CD4-positive, alpha-beta T cell treated with Interleukin-10 for 1 hour (primary cell): ENCODE measurements around the gene RAB37.
A peak's percentile ranks its signal among the peaks of the same experiment; 100 is the strongest.

Experiments used
- DNase-seq: peaks from one replicate; pipeline ENCODE4 v3.0.0-alpha.2; 2020

Gene RAB37

GRCh38 chr17:74764751-74765286, 27.8 kb downstream of the RAB37 start:
- DNase-seq, result no peak

GRCh38 chr17:74766413-74766812, 29.4 kb downstream of the RAB37 start:
- DNase-seq, result no peak

- DNase-seq, result no peak
These were observed 30.1 kb downstream of the RAB37 start for GRCh38 chr17:74767111-74767516.

GRCh38 chr17:74768069-74768762, 31.2 kb downstream of the RAB37 start:
- DNase-seq, result no peak

GRCh38 chr17:74768763-74769114, 31.7 kb downstream of the RAB37 start:
- no peak for DNase-seq

GRCh38 chr17:74769266-74769855, 32.3 kb downstream of the RAB37 start:
- no peak for DNase-seq

- DNase-seq, result no peak
These were observed 32.9 kb downstream of the RAB37 start for GRCh38 chr17:74769856-74770497.

GRCh38 chr17:74770498-74771318, 33.7 kb downstream of the RAB37 start:
- DNase-seq, result peak; percentile 83

- DNase-seq, result no peak
These were observed 34.4 kb downstream of the RAB37 start for GRCh38 chr17:74771319-74771914.

- no peak for DNase-seq
These were observed 35.0 kb downstream of the RAB37 start for GRCh38 chr17:74772053-74772452.

- no peak for DNase-seq
These were observed 36.4 kb downstream of the RAB37 start for GRCh38 chr17:74773414-74773813.

GRCh38 chr17:74773871-74774286, 36.8 kb downstream of the RAB37 start:
- no peak for DNase-seq

GRCh38 chr17:74775409-74776043, 38.5 kb downstream of the RAB37 start:
- no peak for DNase-seq

GRCh38 chr17:74776044-74776962, 39.2 kb downstream of the RAB37 start, which contains the start of gene NAT9:
Gene NAT9 (minus strand): TSS chr17:74776345. CDS start chr17:74775698, 647 bp downstream.
- DNase-seq, result peak; percentile 98

GRCh38 chr17:74776990-74777389, 39.9 kb downstream of the RAB37 start:
- no peak for DNase-seq

GRCh38 chr17:74777901-74778515, 41.0 kb downstream of the RAB37 start:
- no peak for DNase-seq

GRCh38 chr17:74778960-74779359, 41.9 kb downstream of the RAB37 start:
- no peak for DNase-seq

GRCh38 chr17:74779501-74779900, 42.4 kb downstream of the RAB37 start:
- DNase-seq, result no peak

- peak; percentile 73 for DNase-seq
These were observed 42.9 kb downstream of the RAB37 start for GRCh38 chr17:74779948-74780400.
